HG03159 (cell line): ENCODE data around the gene HOMER1.

Source experiments
- ATAC-seq: cut with Tn5 transposase; IDR thresholded peaks from one replicate; pipeline ENCODE4 v1.9.1; 2021; ENCODE audit warnings: mild to moderate bottlenecking, moderate library complexity; ENCODE audit not compliant: unreplicated experiment

Gene HOMER1

GRCh38 chr5:79330071-79330470, 183.9 kb downstream of the HOMER1 start:
- no peak for ATAC-seq

GRCh38 chr5:79329453-79329852, 184.5 kb downstream of the HOMER1 start:
- no peak for ATAC-seq
